Mesothelial cell of epicardium (in vitro differentiated cells): Measurements from ENCODE around the gene CDCP1. TPM values are rescaled to one million over a fixed set of nuclear protein-coding genes. Genes with fewer than 3 reads are reported as not detected.

Experiments
- DNase-seq, 2 experiments: peaks; one replicate each; pipeline ENCODE4 v3.0.0; 2021; ENCODE audit warnings: low spot score in 2 of 2; ENCODE audit not compliant: unreplicated experiment in 2 of 2
- H3K27ac Mint-ChIP-seq: 2 replicates; pipeline ENCODE4 v1.8.0; 2021; ENCODE audit warnings: mixed read lengths
- H3K27me3 Mint-ChIP-seq: 2 replicates; pipeline ENCODE4 v1.8.0; 2021; ENCODE audit warnings: low read depth, mixed read lengths
- H3K36me3 Mint-ChIP-seq: 2 replicates; pipeline ENCODE4 v1.8.0; 2021; ENCODE audit warnings: mixed read lengths
- H3K4me1 Mint-ChIP-seq: 2 replicates; pipeline ENCODE4 v1.8.0; 2021; ENCODE audit warnings: mixed read lengths
- H3K4me3 Mint-ChIP-seq: 2 replicates; pipeline ENCODE4 v1.8.0; 2021; ENCODE audit warnings: mild to moderate bottlenecking, moderate library complexity, mixed read lengths
- H3K9me3 Mint-ChIP-seq: 2 replicates; pipeline ENCODE4 v1.8.0; 2021; ENCODE audit warnings: mixed read lengths
- total RNA-seq: library from RNA; stranded (reverse); gene quantifications from 3 replicates; pipeline ENCODE4 v1.2.1, GENCODE V29; 2021
- TF ChIP-seq, protein P1 (sequence below): fragments of 200-600 bp; sonication (generic); IDR thresholded peaks from one replicate; pipeline ENCODE4 v1.5.0; 2021; ENCODE audit warnings: antibody characterized with exemption; ENCODE audit not compliant: unreplicated experiment

CDCP1 gene
- total RNA-seq, 1 donor from 2014 or later: 1.3 TPM

DNA sequence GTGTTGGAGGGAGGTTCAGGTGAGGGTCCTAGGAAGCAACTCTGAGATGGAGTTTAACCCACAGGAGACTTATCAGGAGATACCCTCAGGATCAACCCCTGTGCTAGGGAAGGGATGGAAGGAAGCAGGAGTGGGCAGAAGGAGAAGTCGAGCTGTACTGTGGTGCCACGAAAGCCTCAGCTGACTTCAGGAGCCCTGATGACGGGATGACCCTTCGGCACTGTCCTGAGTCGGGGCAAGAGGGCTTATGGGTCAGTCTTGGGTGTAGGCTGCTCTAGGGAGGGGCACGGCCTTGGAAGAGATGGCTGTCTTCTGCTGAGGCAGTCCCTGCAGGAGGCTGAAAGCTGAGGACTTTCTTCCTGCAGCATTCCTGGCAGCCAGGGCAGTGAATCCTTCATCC lies 112.4 kb downstream of the CDCP1 start:
- no peak overlapping the region for H3K4me3 Mint-ChIP-seq
- peaks cover 63% of the 10 kb centered on the region for H3K27me3 Mint-ChIP-seq
- no peak for DNase-seq
- H3K4me1 Mint-ChIP-seq: peaks cover 11% of the 10 kb centered on the region
- TF ChIP-seq, protein P1, sequence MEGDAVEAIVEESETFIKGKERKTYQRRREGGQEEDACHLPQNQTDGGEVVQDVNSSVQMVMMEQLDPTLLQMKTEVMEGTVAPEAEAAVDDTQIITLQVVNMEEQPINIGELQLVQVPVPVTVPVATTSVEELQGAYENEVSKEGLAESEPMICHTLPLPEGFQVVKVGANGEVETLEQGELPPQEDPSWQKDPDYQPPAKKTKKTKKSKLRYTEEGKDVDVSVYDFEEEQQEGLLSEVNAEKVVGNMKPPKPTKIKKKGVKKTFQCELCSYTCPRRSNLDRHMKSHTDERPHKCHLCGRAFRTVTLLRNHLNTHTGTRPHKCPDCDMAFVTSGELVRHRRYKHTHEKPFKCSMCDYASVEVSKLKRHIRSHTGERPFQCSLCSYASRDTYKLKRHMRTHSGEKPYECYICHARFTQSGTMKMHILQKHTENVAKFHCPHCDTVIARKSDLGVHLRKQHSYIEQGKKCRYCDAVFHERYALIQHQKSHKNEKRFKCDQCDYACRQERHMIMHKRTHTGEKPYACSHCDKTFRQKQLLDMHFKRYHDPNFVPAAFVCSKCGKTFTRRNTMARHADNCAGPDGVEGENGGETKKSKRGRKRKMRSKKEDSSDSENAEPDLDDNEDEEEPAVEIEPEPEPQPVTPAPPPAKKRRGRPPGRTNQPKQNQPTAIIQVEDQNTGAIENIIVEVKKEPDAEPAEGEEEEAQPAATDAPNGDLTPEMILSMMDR: no peak
- H3K9me3 Mint-ChIP-seq: no peaks in the 10 kb centered on the region
- H3K27ac Mint-ChIP-seq: no peak overlapping the region
- H3K36me3 Mint-ChIP-seq: no peaks in the 10 kb centered on the region

Other genes with a start within 250 kb of the CDCP1 start
- gene ZDHHC3, start 170.2 kb downstream of the CDCP1 start, total RNA-seq: 63.7 to 74.5 TPM (median 64.8 TPM) in 3 replicates
- 53.6 TPM in 3 replicates for gene EXOSC7, start 170.1 kb downstream of the CDCP1 start, total RNA-seq
- gene CLEC3B, start 120.1 kb downstream of the CDCP1 start, total RNA-seq: 0.60 to 1.2 TPM (median 0.66 TPM) in 3 replicates
- 3.6 to 5.1 TPM (median 4.3 TPM) in 3 replicates for gene TMEM158, start 79.9 kb upstream of the CDCP1 start, total RNA-seq
- gene LARS2, start 242.2 kb upstream of the CDCP1 start, total RNA-seq: 31.3 to 37.0 TPM (median 36.4 TPM) in 3 replicates